D341Med (cell line): ENCODE data around the gene FAAP20.
"Not testable (repeated sequence)": the region's sequence is repeated elsewhere in the genome, so short reads cannot be mapped to it uniquely, and the experiment has no call there.

ENCODE experiments used
- DNase-seq: peaks from one replicate; pipeline ENCODE4 v3.0.0; 2012; ENCODE audit warnings: low spot score

The FAAP20 gene

DNA sequence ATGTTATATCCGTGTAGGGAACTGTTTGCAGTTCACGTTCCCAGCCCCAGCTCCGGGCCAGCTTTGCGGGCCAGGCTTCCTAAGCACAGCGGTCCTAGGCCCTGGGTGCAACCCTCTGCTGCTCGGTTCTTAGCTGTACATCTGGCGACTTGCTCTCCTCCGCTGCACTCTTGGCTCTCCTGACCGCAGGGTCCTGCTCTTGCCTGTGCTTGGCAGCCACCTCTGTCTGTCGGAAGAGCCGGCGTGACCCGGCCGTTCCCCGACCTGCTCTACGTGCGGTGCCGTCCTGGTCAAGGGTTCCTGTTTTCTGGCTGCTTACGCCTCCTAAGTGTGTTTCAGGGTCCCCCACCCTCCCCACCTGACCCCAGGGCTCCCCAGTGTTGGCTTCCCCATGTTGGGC, 36.7 kb downstream of the FAAP20 start:
- DNase-seq: no peak

DNA sequence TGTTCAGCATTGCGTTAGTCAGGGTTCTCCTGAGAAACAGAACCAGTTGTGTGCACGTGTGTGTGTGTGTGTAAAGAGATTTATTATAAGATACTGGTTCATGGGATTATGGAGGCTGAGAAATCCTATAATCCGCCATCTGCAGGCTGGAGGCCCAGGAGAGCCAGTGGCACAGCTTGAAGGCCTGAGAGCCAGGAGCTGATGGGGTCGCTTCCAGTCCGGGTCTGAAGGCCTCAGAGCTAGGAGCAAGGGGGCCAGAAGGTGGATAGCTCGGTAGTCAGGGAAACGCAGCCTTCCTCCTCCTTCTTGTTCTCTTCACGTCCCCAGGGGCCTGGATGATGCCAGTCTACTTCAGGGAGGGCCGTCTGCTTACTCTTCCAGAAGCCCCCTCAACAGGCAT, 37.7 kb downstream of the FAAP20 start:
- peak; percentile 75 for DNase-seq

DNA sequence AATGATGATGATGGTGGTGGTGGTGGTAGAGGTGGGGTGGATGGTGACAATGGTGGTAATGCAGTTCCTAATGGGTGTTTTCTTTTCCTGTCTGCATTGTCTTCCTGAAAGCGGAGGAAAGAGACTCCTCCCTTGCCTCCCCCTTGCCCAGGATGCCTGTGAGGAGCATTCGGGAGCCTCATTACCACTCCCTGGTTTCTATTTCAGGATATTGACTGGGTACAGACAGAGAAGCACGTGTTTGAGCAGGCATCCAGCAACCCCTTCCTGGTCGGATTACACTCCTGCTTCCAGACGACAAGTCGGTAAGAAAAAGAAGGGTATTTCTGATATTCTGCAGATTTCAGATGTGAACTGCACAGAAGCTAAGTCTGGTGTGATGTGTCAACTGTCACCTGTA, 38.8 kb downstream of the FAAP20 start:
- no peak for DNase-seq

DNA sequence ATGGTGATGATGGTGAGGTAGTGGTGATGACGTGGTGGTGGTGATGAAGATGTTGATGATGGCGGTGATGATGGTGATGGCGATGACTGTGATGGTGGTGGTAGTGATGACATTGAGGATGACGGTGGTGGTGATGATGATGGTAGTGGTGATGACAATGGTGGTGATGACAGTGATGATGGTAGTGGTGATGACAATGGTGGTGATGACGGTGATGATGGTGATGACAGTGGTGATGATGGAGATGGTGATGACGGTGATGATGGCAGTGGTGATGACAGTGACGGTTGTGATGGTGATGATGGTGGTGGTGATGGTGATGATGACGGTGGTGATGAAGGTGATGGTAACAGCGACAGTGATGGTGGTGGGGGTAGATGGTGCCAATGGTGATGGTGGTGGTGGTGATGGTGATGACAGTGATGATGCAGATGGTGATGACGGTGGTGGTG, 39.4 kb downstream of the FAAP20 start:
- no peak for DNase-seq

DNA sequence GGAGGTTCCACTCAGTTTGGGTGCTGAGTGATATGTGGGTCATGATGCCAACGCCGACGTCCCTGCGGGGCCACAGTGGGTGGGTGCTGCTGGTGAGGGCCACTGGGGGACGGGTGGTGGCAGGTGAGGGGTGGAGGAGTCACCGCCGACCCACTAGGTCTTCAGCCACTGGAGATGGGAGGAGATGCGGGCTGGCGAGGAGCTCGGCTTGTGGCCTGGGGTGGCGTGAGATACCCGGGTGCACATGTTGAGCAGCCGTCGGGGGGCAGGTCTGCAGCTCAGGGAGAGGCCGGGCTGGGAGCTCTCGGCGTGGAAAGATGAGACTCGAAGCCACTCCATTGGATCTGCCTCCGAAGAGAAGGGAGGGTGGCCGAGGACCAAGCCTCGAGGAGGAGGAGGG, 40.5 kb downstream of the FAAP20 start:
- DNase-seq: no peak

DNA sequence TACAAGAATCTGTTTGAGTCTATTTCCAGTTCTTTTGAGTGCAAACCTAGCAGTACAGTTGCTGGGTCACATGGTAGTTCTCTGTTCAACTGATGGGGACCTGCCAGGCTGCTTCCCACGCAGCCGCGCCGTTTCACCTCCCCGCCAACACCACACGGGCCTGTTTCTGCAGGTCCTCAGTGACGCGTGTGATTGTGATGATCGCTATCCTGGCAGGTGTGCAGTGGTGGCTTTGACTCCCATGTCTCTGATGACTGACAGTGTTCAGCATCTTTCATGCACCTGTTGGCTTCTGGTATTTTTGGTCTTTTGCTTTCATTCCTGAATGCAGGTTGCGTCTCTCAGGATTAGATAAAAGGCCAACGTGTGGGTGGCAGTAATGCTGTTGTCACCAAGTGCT, 41.6 kb downstream of the FAAP20 start:
- no peak for DNase-seq

DNA sequence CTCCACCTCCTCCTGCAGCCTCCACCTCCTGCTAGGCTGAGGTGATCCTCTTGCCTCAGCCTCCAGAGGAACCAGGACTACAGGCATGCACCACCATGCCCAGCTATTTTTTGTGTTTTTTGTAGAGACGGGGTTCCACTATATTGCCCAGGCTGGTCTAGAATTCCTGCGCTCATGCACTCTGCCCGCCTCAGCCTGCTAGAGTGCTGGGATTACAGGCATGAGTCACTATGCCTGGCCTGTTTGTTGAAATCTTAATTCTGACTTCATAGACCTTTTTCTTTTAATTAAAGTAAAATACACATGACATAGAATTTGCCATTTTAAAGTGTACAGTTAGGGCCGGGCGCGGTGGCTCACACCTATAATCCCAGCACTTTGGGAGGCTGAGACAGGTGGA, 42.7 kb downstream of the FAAP20 start:
- no peak for DNase-seq

DNA sequence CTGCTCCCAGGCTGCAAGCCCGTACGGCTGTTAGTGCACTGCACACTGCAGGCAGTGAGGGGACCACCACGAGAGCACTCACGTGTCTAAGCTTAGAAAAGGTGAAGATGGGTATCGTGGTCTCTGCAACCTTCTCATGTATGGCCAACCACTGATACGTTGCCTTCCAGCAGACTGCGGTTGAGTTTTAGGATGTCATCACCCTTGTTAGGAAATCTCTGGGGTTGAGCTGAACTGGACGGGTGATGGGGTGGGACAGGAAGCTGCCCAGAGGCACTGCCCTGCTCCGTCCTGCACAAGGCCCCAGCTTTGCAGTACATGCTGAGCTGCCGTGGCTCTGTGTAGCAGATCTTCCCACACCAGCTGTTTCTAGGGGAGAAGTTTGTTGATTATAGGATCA, 43.3 kb downstream of the FAAP20 start:
- DNase-seq: no peak

DNA sequence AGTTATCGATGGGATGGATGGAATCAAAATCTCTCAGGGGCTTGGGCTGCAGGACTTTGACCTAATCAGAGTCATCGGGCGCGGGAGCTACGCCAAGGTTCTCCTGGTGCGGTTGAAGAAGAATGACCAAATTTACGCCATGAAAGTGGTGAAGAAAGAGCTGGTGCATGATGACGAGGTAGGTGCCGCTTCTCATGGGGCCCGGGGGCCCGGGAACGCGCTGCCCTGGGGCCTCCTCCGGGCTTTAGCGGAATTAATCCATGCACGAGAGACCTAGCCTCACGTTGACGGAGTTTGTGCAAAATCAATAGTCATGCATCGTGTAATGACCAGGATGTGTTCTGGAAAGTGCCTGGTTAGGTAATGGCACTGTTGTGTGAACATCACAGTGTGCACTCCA, 43.8 kb downstream of the FAAP20 start:
- no peak for DNase-seq

DNA sequence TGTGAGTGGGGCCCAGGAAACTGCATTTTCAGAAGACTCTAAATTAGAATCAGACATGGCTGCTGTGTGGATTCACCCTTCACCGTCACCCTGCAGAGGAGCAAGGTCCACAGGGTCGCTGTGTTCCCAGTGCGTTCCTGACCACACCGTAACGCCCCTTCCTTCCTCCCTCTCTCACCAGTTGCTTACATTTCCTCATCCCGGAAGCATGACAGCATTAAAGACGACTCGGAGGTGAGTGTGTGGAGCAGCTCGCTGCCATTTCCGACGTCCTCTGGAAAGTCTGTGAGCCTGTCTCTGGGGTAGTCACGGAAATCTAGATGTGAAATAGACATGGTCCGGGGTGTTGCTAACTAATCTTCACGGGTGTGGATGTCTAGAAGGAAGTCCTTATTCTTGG, 45.9 kb downstream of the FAAP20 start:
- no peak for DNase-seq

DNA sequence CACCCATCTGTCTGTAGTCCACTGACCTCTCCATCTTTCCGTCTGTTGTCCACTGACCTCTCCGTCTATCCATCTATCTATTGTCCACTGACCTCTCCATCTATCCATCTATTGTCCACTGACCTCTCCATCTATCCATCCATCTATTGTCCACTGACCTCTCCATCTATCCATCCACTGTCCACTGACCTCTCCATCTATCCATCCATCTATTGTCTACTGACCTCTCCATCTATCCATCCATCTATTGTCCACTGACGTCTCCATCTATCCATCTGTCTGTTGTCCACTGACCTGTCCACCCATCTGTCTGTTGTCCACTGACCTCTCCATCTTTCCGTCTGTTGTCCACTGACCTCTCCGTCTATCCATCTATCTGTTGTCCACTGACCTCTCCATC, 46.7 kb downstream of the FAAP20 start:
- DNase-seq: not testable (repeated sequence)

DNA sequence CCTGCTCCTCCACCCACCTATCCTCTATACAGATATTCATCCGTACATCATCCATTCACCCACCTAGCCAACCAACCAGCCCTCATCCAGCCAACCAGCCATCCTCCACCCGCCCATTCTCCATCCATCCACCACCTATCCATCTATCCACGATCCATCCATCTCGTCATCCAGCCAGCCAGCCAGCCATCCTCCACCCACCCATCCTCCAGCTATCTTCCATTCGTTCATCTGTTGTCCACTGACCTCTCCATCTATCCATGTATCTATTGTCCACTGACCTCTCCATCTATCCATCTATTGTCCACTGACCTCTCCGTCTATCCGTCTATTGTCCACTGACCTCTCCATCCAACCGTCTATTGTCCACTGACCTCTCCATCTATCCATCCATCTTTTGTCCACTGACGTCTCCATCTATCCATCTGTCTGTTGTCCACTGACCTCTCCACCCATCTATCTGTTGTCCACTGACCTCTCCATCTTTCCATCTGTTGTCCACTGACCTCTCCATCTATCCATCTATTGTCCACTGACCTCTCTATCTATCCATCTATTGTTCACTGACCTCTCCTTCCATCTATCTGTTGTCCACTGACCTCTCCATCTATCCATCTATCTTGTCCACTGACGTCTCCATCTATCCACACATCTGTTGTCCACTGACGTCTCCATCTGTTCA, 47.6 kb downstream of the FAAP20 start:
- no peak for DNase-seq

DNA sequence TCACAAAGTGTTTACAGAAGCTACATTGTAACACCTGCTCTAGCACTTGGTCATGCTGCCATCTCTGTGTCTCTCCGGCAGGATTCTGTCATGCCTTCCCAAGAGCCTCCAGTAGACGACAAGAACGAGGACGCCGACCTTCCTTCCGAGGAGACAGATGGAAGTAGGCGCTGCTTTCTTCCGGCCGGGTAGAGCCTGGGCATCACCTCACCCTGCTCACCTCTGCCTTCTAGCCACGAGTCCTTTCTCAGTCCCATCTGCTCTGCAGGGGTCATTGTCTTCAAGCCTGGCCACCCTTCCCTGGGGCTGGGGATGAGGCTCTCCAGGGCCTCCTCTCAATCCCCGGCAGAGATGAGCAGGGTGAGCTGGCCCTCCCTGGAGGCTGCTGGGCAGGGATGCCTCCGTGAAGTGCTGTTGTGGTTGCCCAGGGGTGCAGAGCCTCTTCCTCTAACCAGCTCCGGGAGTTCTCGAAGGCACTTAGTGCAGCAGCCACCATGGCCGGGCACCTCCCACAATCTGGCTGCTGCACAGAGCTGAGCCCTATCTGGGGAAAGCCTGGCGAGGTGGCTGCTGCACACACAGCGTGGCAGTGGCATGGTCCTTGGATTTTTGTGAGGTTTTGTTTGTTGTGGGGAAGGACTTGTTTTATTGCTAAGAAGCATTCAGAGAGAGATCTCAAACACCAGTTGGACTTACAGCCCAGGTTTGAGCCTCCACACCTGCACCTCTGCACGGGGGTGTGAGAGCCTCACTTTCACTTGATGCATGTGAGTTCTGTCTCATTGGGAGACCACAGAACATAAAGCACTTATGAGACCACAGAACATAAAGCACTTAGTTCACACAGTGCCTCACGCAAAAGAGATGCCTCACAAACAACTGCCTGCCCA, 48.4 kb downstream of the FAAP20 start:
- DNase-seq: no peak

DNA sequence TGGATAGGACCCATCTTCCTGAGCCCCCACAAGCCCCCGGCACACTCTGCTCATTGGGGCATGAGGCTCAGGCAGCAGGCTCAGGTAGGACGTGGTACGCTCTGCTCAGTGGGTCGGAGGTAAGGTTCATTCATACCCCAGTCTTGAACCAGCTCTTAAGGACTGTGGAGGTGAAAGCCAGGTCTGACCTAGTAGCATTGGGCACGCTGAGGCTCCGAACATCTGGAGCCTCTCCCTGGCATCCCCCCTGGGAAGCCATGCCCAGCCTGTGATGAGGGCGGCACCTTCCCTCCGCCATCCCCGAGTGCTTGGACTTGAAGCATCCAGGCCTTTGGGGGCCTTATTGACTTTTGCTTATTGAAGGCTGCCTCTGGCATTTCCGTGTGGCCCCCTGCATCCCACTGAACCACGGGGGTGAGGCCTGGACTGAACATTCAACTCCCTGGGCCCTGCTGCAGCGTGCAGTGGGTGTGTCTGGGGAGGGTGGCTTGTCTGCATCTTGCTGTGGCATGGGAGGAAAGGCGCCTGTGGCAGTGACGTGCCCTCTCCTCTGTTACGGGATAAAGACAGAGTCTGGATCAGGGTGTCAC, 50.0 kb downstream of the FAAP20 start:
- DNase-seq: no peak

DNA sequence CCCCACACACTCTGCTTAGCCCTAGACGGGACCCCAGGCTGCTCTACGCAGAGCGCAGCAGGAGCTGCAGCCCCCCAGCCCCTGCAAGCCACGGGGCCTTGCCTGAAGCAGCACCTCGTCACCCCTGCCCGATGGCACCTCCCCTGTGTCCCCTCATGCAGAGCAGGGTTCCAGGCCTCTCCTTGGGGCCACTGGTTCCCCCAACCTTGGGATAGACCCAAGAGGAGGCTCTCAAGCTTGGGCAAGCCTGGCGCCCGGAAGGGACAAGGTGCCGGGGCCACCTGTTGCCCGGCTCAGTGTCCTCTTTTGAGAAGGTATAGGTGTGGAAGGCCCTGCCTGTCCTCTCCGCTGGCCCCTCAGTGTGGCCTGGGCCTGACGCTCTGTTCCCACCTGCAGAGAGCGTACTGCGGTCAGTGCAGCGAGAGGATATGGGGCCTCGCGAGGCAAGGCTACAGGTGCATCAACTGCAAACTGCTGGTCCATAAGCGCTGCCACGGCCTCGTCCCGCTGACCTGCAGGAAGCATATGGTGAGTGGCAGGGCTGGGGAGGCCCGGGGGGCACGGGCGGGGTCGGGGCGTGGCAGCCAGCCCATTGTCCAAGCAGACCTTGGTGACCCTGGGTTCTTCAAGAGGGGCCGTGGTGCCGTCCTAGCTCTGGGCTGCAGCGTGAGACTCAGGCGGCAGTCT, 50.6 kb downstream of the FAAP20 start:
- DNase-seq: no peak

DNA sequence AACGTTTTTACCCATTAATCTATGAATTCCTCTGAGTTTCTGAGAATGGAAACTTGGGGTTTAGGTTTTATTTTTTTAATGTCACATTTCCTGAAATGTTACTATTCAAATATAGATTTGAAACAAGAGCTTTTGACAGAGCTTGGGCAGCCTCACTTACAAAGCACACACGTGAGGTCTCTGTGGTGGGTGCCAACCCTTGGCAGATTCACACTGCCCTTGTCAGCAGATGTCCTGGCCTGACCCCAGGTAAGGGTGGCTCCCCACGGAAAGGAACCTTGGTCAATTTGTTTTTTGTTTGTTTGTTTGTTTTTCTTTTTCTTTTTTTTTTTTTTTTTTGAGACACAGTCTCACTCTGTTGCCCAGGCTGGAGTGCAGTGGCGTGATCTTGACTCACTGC, 53.5 kb downstream of the FAAP20 start:
- DNase-seq: no peak
